ENCODE data around the gene WSCD1. TPM values are rescaled to one million over a fixed set of nuclear protein-coding genes. Genes with fewer than 3 reads are reported as not detected.

The WSCD1 gene
- 10 to 100 TPM in 5 of 9 donors, 1 to 10 TPM in 4; 3.1 to 17.9 (median 10.5) TPM for total RNA-seq
- 1 to 10 TPM; 2.1 to 2.9 (median 2.3) TPM for polyA plus RNA-seq
- long read RNA-seq, donor 1: 0 reads
- long read RNA-seq, donor 2: 0 reads
- long read RNA-seq, donor 3: 0 reads
- long read RNA-seq, donor 4: 0 reads
- long read RNA-seq, donor 5, full-length matches to known transcripts: 8 of 14 reads
- long read RNA-seq, donor 5, partial matches to known transcripts: 3 of 14 reads
- long read RNA-seq, donor 5, other reads (novel, unspliced or antisense): 3 of 14 reads
- long read RNA-seq, donor 6: 0 reads
- long read RNA-seq, donor 7: 0 reads
- long read RNA-seq, donor 8, full-length matches to known transcripts: 1 of 1 reads
- long read RNA-seq, donor 8, partial matches to known transcripts: 0 of 1 reads
- long read RNA-seq, donor 8, other reads (novel, unspliced or antisense): 0 of 1 reads
- long read RNA-seq, donor 9: 0 reads
- long read RNA-seq, donor 10: 0 reads

DNA sequence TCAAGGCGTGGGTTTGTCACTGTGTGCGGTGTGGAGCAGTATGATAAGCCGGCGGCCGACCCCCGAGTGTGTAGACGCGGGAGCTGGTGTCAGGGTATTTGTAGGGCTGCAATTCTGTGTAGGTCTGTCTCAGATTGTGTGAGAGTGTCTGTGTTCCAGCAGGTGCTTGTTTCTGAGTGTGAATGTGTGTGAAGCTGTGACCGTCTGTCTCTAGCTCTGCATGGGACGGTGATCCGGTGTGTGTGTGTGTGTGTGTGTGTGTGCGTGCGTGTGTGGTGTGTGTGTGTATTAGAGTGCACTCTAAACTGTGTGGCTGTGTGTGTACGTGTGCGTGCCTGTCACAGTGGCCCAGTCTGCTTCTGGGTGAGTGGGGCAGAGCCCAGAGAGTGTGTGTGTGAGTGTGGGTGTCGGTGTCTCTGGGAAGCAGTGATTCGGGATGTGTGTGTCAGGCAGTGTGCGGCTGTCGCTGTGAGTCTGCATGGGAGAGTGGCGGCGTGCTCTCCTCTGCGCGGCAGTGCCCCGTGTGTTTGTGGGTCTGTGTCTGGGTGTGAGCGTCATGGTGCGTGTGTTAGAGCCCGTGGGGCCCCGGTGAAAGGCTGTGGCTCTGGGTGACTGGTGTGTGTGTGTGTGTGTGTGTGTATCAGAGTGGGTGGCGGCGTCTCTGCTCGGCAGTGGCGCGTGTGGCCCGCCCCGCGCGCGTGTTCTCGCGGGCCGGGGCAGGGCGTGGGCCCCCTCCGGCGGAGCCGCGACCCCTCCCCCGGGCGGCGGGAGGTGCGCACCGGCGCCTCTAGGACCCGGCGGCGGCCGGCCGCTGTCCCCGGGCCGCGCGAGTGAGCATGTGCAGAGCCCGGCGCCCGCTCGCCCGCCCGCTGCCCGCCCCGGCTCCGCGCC, at the start of gene WSCD1:
TSS of gene WSCD1 (plus strand) at position 841 of the 891 bp plus-strand sequence. CDS start 10,280 bp downstream, outside the sequence.
- peaks cover 0 to 6% of the 10 kb centered on the region in 2 donors for H3K4me1 ChIP-seq (replicated peaks in 1 of 2)
- TF ChIP-seq POLR2A (IDR thresholded peaks at IDR 0.05): no peak
- TF ChIP-seq, protein P1, sequence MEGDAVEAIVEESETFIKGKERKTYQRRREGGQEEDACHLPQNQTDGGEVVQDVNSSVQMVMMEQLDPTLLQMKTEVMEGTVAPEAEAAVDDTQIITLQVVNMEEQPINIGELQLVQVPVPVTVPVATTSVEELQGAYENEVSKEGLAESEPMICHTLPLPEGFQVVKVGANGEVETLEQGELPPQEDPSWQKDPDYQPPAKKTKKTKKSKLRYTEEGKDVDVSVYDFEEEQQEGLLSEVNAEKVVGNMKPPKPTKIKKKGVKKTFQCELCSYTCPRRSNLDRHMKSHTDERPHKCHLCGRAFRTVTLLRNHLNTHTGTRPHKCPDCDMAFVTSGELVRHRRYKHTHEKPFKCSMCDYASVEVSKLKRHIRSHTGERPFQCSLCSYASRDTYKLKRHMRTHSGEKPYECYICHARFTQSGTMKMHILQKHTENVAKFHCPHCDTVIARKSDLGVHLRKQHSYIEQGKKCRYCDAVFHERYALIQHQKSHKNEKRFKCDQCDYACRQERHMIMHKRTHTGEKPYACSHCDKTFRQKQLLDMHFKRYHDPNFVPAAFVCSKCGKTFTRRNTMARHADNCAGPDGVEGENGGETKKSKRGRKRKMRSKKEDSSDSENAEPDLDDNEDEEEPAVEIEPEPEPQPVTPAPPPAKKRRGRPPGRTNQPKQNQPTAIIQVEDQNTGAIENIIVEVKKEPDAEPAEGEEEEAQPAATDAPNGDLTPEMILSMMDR (IDR thresholded peaks at IDR 0.05): no peak
- H3K27ac ChIP-seq: peak within 1 kb of the TSS in 1 of 5 donors; percentile 22
- no peaks in the 10 kb centered on the region for H3K36me3 ChIP-seq (replicated peaks in 1 of 2)
- H3K4me3 ChIP-seq: peak within 1 kb of the TSS in 2 of 4 donors; percentile 45 to 83
- intact Hi-C loops (cut with DNase I): loop anchor here in 1 of 2 donors (10.0 kb wide), 1 partner anchor 345 kb away; no protein-coding TSS in a partner anchor
- WGBS, 4 donors: 6 to 17% (median 8%) methylated on average over 16 to 70 of the region's 71 CpGs
- no peaks in the 10 kb centered on the region for H3K27me3 ChIP-seq
- H3K9me3 ChIP-seq (replicated peaks in 1 of 3): no peaks in the 10 kb centered on the region
- DNase-seq: peak in 5 of 7 donors; percentile 33 to 55 (median 45)

- no peak for TF ChIP-seq POLR2A (IDR thresholded peaks at IDR 0.05)
- TF ChIP-seq, protein P1 (IDR thresholded peaks at IDR 0.05): no peak
- no peak for DNase-seq
- Histone ChIP-seq H3K4me3 (no peak overlapping the region), H3K4me1 (replicated peaks in 1 of 2) (no peaks in the 10 kb centered on the region), H3K27ac (no peak overlapping the region), H3K9me3 (replicated peaks in 1 of 3) (no peaks in the 10 kb centered on the region), H3K36me3 (replicated peaks in 1 of 2) (no peaks in the 10 kb centered on the region), H3K27me3 (peaks cover 9% of the 10 kb centered on the region)
- 64 to 73% (median 68%) methylated on average over 5 of the region's 5 CpGs for WGBS, 4 donors
- intact Hi-C loops (cut with DNase I): no loop called here
Measured at GRCh38 chr17:6021011-6021400, 49.2 kb upstream of the WSCD1 start.

GRCh38 chr17:6021627-6022026, 48.6 kb upstream of the WSCD1 start:
- peaks cover 9% of the 10 kb centered on the region for H3K27me3 ChIP-seq
- no peaks in the 10 kb centered on the region for H3K36me3 ChIP-seq (replicated peaks in 1 of 2)
- intact Hi-C loops (cut with DNase I): no loop called here
- DNase-seq: no peak
- no peaks in the 10 kb centered on the region for H3K9me3 ChIP-seq (replicated peaks in 1 of 3)
- H3K27ac ChIP-seq: no peak overlapping the region
- no peak overlapping the region for H3K4me3 ChIP-seq
- 71 to 78% (median 76%) methylated on average over 9 of the region's 9 CpGs for WGBS, 4 donors
- no peaks in the 10 kb centered on the region for H3K4me1 ChIP-seq (replicated peaks in 1 of 2)
- TF ChIP-seq POLR2A (IDR thresholded peaks at IDR 0.05): no peak
- TF ChIP-seq, protein P1 (IDR thresholded peaks at IDR 0.05): no peak

All from adrenal gland (tissue), 19 donors.